Nephron progenitor cell (in vitro differentiated cells): ENCODE data around the gene PARVA.

ENCODE experiments used
- DNase-seq: peaks from one replicate; pipeline ENCODE4 v3.0.0; 2021
- H3K27ac Mint-ChIP-seq: 2 replicates; pipeline ENCODE4 v1.8.0; 2021; ENCODE audit warnings: mild to moderate bottlenecking, moderate library complexity, mixed read lengths
- H3K27me3 Mint-ChIP-seq: 2 replicates; pipeline ENCODE4 v1.8.0; 2021; ENCODE audit warnings: mild to moderate bottlenecking, low read depth, mixed read lengths; ENCODE audit not compliant: poor library complexity
- H3K36me3 Mint-ChIP-seq: 2 replicates; pipeline ENCODE4 v1.8.0; 2021; ENCODE audit warnings: low read depth, mixed read lengths
- H3K4me1 Mint-ChIP-seq: 2 replicates; pipeline ENCODE4 v1.8.0; 2021; ENCODE audit warnings: mixed read lengths
- H3K4me3 Mint-ChIP-seq: 2 replicates; pipeline ENCODE4 v1.8.0; 2021; ENCODE audit warnings: mild to moderate bottlenecking, moderate library complexity, mixed read lengths
- H3K9me3 Mint-ChIP-seq: 2 replicates; pipeline ENCODE4 v1.8.0; 2021; ENCODE audit warnings: mild to moderate bottlenecking, moderate library complexity, mixed read lengths
- CTCF ChIP-seq: fragments of 200-600 bp; sonication (generic); IDR thresholded peaks from 2 replicates; pipeline ENCODE4 v1.5.0; 2021; ENCODE audit warnings: antibody characterized with exemption

The PARVA gene

GRCh38 chr11:12503039-12503484 lies 125.7 kb downstream of the PARVA start:
- TF ChIP-seq CTCF = no peak
- Mint-ChIP-seq H3K27ac (no peak overlapping the region), H3K4me3 (no peak overlapping the region), H3K4me1 (peaks cover 17% of the 10 kb centered on the region), H3K36me3 (peaks cover 14% of the 10 kb centered on the region), H3K9me3 (no peaks in the 10 kb centered on the region), H3K27me3 (no peaks in the 10 kb centered on the region)
- DNase-seq = no peak

GRCh38 chr11:12503886-12504285 lies 126.5 kb downstream of the PARVA start:
- Mint-ChIP-seq H3K9me3 (no peaks in the 10 kb centered on the region), H3K36me3 (peaks cover 9% of the 10 kb centered on the region), H3K4me1 (peaks cover 17% of the 10 kb centered on the region), H3K4me3 (no peak overlapping the region), H3K27ac (no peak overlapping the region), H3K27me3 (no peaks in the 10 kb centered on the region)
- no peak for TF ChIP-seq CTCF
- no peak for DNase-seq

GRCh38 chr11:12505183-12505582 lies 127.8 kb downstream of the PARVA start:
- peaks cover 2% of the 10 kb centered on the region for H3K36me3 Mint-ChIP-seq
- H3K9me3 Mint-ChIP-seq = no peaks in the 10 kb centered on the region
- no peaks in the 10 kb centered on the region for H3K27me3 Mint-ChIP-seq
- H3K27ac Mint-ChIP-seq = no peak overlapping the region
- H3K4me1 Mint-ChIP-seq = peaks cover 17% of the 10 kb centered on the region
- TF ChIP-seq CTCF = no peak
- H3K4me3 Mint-ChIP-seq = no peak overlapping the region
- no peak for DNase-seq

GRCh38 chr11:12506404-12506921 lies 129.1 kb downstream of the PARVA start:
- no peak for DNase-seq
- H3K4me1 Mint-ChIP-seq = peaks cover 17% of the 10 kb centered on the region
- H3K9me3 Mint-ChIP-seq = no peaks in the 10 kb centered on the region
- no peak overlapping the region for H3K4me3 Mint-ChIP-seq
- no peak for TF ChIP-seq CTCF
- peaks cover 4% of the 10 kb centered on the region for H3K27me3 Mint-ChIP-seq
- H3K27ac Mint-ChIP-seq = no peak overlapping the region
- H3K36me3 Mint-ChIP-seq = peaks cover 5% of the 10 kb centered on the region

- no peak for DNase-seq
- no peak for TF ChIP-seq CTCF
- H3K27ac Mint-ChIP-seq = no peak overlapping the region
- H3K9me3 Mint-ChIP-seq = no peaks in the 10 kb centered on the region
- peaks cover 4% of the 10 kb centered on the region for H3K27me3 Mint-ChIP-seq
- no peak overlapping the region for H3K4me3 Mint-ChIP-seq
- H3K4me1 Mint-ChIP-seq = peaks cover 20% of the 10 kb centered on the region
- peaks cover 5% of the 10 kb centered on the region for H3K36me3 Mint-ChIP-seq
Measured at GRCh38 chr11:12507391-12507790, 130.0 kb downstream of the PARVA start.

GRCh38 chr11:12508151-12508751 lies 130.9 kb downstream of the PARVA start:
- TF ChIP-seq CTCF = no peak
- Mint-ChIP-seq H3K27me3 (peaks cover 4% of the 10 kb centered on the region), H3K9me3 (no peaks in the 10 kb centered on the region), H3K4me1 (peaks cover 11% of the 10 kb centered on the region), H3K4me3 (no peak overlapping the region), H3K27ac (no peak overlapping the region), H3K36me3 (peaks cover 5% of the 10 kb centered on the region)
- no peak for DNase-seq
